Lower leg skin (tissue), 3 donors: ENCODE measurements around the gene RIT1.

ENCODE experiments used
- POLR2A ChIP-seq, 2 donors: fragments of 450-650 bp; IDR thresholded peaks; one replicate each; pipeline ENCODE4 v1.6.1; 2016 to 2017; ENCODE audit warnings: antibody characterized with exemption in 2 of 2, mild to moderate bottlenecking in 1 of 2, moderate library complexity in 1 of 2
- TF ChIP-seq, protein P1 (sequence below), 3 donors: fragments of 450-650 bp; IDR thresholded peaks; one replicate each; pipeline ENCODE4 v1.5.1; 2016; ENCODE audit warnings: antibody characterized with exemption in 3 of 3, mild to moderate bottlenecking in 3 of 3, moderate library complexity in 2 of 3

DNA sequence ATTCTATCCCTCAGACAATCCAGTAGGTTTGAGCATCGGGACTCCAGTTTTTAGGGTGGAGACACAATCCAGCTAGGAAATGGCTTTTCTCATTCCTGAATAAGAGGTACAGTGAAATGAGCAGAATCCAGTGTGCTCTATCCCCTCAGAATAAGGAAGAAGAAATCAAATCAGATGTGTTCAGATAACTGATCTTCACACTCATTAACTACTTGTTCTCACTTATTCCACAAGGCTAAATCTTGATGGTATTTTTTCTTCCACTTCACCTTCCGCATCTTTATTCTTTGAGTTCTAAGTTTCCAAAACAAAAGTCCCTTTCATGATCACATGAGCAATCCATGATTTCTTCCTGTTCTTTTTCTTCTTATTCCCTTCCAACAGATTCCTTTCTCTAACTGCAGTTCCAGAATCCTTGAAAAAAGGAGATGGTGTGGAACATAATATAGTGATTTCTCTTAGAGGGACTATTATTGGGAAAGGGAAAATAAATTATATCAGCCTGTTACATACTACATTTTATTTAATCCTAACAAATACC, 50.1 kb downstream of the RIT1 start:
- TF ChIP-seq POLR2A (IDR thresholded peaks at IDR 0.05): no peak
- TF ChIP-seq, protein P1, sequence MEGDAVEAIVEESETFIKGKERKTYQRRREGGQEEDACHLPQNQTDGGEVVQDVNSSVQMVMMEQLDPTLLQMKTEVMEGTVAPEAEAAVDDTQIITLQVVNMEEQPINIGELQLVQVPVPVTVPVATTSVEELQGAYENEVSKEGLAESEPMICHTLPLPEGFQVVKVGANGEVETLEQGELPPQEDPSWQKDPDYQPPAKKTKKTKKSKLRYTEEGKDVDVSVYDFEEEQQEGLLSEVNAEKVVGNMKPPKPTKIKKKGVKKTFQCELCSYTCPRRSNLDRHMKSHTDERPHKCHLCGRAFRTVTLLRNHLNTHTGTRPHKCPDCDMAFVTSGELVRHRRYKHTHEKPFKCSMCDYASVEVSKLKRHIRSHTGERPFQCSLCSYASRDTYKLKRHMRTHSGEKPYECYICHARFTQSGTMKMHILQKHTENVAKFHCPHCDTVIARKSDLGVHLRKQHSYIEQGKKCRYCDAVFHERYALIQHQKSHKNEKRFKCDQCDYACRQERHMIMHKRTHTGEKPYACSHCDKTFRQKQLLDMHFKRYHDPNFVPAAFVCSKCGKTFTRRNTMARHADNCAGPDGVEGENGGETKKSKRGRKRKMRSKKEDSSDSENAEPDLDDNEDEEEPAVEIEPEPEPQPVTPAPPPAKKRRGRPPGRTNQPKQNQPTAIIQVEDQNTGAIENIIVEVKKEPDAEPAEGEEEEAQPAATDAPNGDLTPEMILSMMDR (IDR thresholded peaks at IDR 0.05): no peak
